GM10248 (cell line): ENCODE data around the gene CABP7.
"Not testable (repeated sequence)": the region's sequence is repeated elsewhere in the genome, so short reads cannot be mapped to it uniquely, and the experiment has no call there.

Experiments
- CTCF ChIA-PET: fragments of 300-600 bp; sonication (Branson Sonifier 250); formaldehyde crosslinking; extraction: SDS; loops from one replicate; lab custom pipeline; 2021; ENCODE audit warnings: antibody characterized with exemption; lab: Yijun Ruan, JAX
- POLR2A ChIA-PET: fragments of 350-650 bp; sonication (Branson Sonifier 250); formaldehyde crosslinking; extraction: SDS; loops from one replicate; lab custom pipeline; 2020; ENCODE audit warnings: antibody characterized with exemption; lab: Yijun Ruan, JAX
- DNase-seq: peaks from one replicate; pipeline ENCODE4 v3.0.0; 2012; ENCODE audit errors: extremely low spot score
- CTCF ChIP-seq: IDR thresholded peaks from 2 replicates; pipeline ENCODE4 v1.5.1; 2012; ENCODE audit warnings: mild to moderate bottlenecking, low read depth; ENCODE audit errors: extremely low read depth, missing control alignments, control extremely low read depth

CABP7 gene

GRCh38 chr22:29748248-29748893 is 28.6 kb downstream of the CABP7 start:
- ChIA-PET POLR2A (no interaction called here), CTCF (no interaction called here)
- DNase-seq, result no peak
- no peak for TF ChIP-seq CTCF

- ChIA-PET CTCF (no interaction called here), POLR2A (no interaction called here)
- no peak for TF ChIP-seq CTCF
- no peak for DNase-seq
These were observed 30.2 kb downstream of the CABP7 start for GRCh38 chr22:29750029-29750428.

- no peak for DNase-seq
- no peak for TF ChIP-seq CTCF
- CTCF ChIA-PET, result interaction anchor here (1.1 kb wide), 1 partner anchor 12 kb away, joined by 3 read pairs; no protein-coding TSS in a partner anchor
- POLR2A ChIA-PET, result no interaction called here
These were observed 31.0 kb downstream of the CABP7 start for GRCh38 chr22:29750559-29751538.

GRCh38 chr22:29751669-29752068 is 31.9 kb downstream of the CABP7 start:
- TF ChIP-seq CTCF, result no peak
- no peak for DNase-seq
- CTCF ChIA-PET, result interaction anchor here (1.1 kb wide), 1 partner anchor 11 kb away, joined by 3 read pairs; no protein-coding TSS in a partner anchor
- POLR2A ChIA-PET, result no interaction called here

- TF ChIP-seq CTCF, result no peak
- POLR2A ChIA-PET, result no interaction called here
- CTCF ChIA-PET, result interaction anchor here (1.9 kb wide), 1 partner anchor 12 kb away, joined by 4 read pairs; no protein-coding TSS in a partner anchor
These were observed 34.2 kb downstream of the CABP7 start for GRCh38 chr22:29753808-29754657.

GRCh38 chr22:29754658-29755395 is 35.0 kb downstream of the CABP7 start:
- POLR2A ChIA-PET, DNase-seq: not testable (repeated sequence)
- CTCF ChIA-PET, result interaction anchor here (1.0 kb wide), 1 partner anchor 11 kb away, joined by 4 read pairs; the partner anchor contains the start of gene ZMAT5

More at GRCh38 chr22:29753808-29754657, 34.2 kb downstream of the CABP7 start:
- DNase-seq, result no peak
